CD4-positive, alpha-beta T cell treated with Interleukin-12 subunit alpha and Interleukin-12 subunit beta, for 1 hour (primary cell): Measurements from ENCODE around the gene RPL41.
"Not testable (repeated sequence)": the region's sequence is repeated elsewhere in the genome, so short reads cannot be mapped to it uniquely, and the experiment has no call there.

Experiments
- DNase-seq: peaks from one replicate; pipeline ENCODE4 v3.0.0-alpha.2; 2020

The RPL41 gene

GRCh38 chr12:56156464-56157200 lies 40.2 kb downstream of the RPL41 start:
- DNase-seq, result not testable (repeated sequence)

- peak; percentile 73 for DNase-seq
These were observed 41.0 kb downstream of the RPL41 start for GRCh38 chr12:56157201-56158028.

- DNase-seq, result peak; percentile 94
These were observed 41.8 kb downstream of the RPL41 start, which contains the start of gene MYL6 for GRCh38 chr12:56158029-56158925. Gene MYL6 (plus strand): TSS chr12:56158359. CDS start chr12:56158402, 43 bp downstream.

- DNase-seq, result peak; percentile 27
These were observed 42.6 kb downstream of the RPL41 start for GRCh38 chr12:56158926-56159461.

GRCh38 chr12:56159482-56160192 lies 43.2 kb downstream of the RPL41 start:
- DNase-seq, result no peak

GRCh38 chr12:56160193-56160763 lies 43.8 kb downstream of the RPL41 start:
- peak; percentile 75 for DNase-seq

GRCh38 chr12:56160894-56161689 lies 44.7 kb downstream of the RPL41 start:
- DNase-seq, result no peak

- no peak for DNase-seq
These were observed 45.4 kb downstream of the RPL41 start for GRCh38 chr12:56161690-56162351.

- DNase-seq, result no peak
These were observed 46.2 kb downstream of the RPL41 start for GRCh38 chr12:56162468-56163290.

- DNase-seq, result peak; percentile 13
These were observed 47.3 kb downstream of the RPL41 start for GRCh38 chr12:56163533-56164344.

GRCh38 chr12:56164345-56164729 lies 47.9 kb downstream of the RPL41 start:
- peak; percentile 18 for DNase-seq

GRCh38 chr12:56165369-56165768 lies 48.9 kb downstream of the RPL41 start:
- DNase-seq, result peak; percentile 13
